HG02870 (cell line): ENCODE results near the gene LSMEM2.
A peak's percentile ranks its signal among the peaks of the same experiment; 100 is the strongest.
"Not testable (repeated sequence)": the region's sequence is repeated elsewhere in the genome, so short reads cannot be mapped to it uniquely, and the experiment has no call there.

ENCODE experiments used
- ATAC-seq: cut with Tn5 transposase; IDR thresholded peaks from one replicate; pipeline ENCODE4 v1.9.1; 2021; ENCODE audit warnings: mild to moderate bottlenecking, moderate library complexity; ENCODE audit not compliant: unreplicated experiment

Gene LSMEM2

GRCh38 chr3:50245831-50246516 is 32.9 kb upstream of the LSMEM2 start:
- peak; percentile 57 for ATAC-seq

GRCh38 chr3:50246517-50246954 is 32.4 kb upstream of the LSMEM2 start:
- peak; percentile 72 for ATAC-seq

- ATAC-seq: no peak
Measured at GRCh38 chr3:50248387-50248786, 30.5 kb upstream of the LSMEM2 start.

- ATAC-seq: no peak
Measured at GRCh38 chr3:50249457-50249856, 29.4 kb upstream of the LSMEM2 start.

- ATAC-seq: no peak
Measured at GRCh38 chr3:50250514-50250913, 28.4 kb upstream of the LSMEM2 start.

GRCh38 chr3:50251220-50251619 is 27.7 kb upstream of the LSMEM2 start:
- no peak for ATAC-seq

GRCh38 chr3:50254577-50255250 is 24.2 kb upstream of the LSMEM2 start:
- no peak for ATAC-seq

- ATAC-seq: no peak
Measured at GRCh38 chr3:50255251-50255615, 23.7 kb upstream of the LSMEM2 start.

- no peak for ATAC-seq
Measured at GRCh38 chr3:50256978-50257890, 21.7 kb upstream of the LSMEM2 start.

GRCh38 chr3:50258029-50258680 is 20.7 kb upstream of the LSMEM2 start:
- no peak for ATAC-seq

GRCh38 chr3:50258979-50259378 is 19.9 kb upstream of the LSMEM2 start:
- no peak for ATAC-seq

GRCh38 chr3:50259432-50260026 is 19.4 kb upstream of the LSMEM2 start:
- peak; percentile 9 for ATAC-seq

- peak; percentile 66 for ATAC-seq
Measured at GRCh38 chr3:50260027-50260941, 18.6 kb upstream of the LSMEM2 start.

GRCh38 chr3:50260942-50261441 is 17.9 kb upstream of the LSMEM2 start:
- no peak for ATAC-seq

GRCh38 chr3:50261505-50261904 is 17.4 kb upstream of the LSMEM2 start:
- ATAC-seq: no peak

GRCh38 chr3:50262200-50262599 is 16.7 kb upstream of the LSMEM2 start:
- ATAC-seq: not testable (repeated sequence)

- ATAC-seq: no peak
Measured at GRCh38 chr3:50262778-50263177, 16.1 kb upstream of the LSMEM2 start.

GRCh38 chr3:50263478-50264382 is 15.2 kb upstream of the LSMEM2 start:
- no peak for ATAC-seq
